Putamen (tissue), 1 donor: ENCODE measurements around the gene IL22RA2.
A peak's percentile ranks its signal among the peaks of the same experiment; 100 is the strongest.
"Not testable (repeated sequence)": the region's sequence is repeated elsewhere in the genome, so short reads cannot be mapped to it uniquely, and the experiment has no call there.

Experiments used
- DNase-seq: peaks from one replicate; pipeline ENCODE4 v3.0.0-alpha.2; 2016; ENCODE audit warnings: low spot score

IL22RA2 gene

GRCh38 chr6:137123078-137123477 is 50.4 kb downstream of the IL22RA2 start:
- DNase-seq, result no peak

GRCh38 chr6:137122612-137123011 is 50.8 kb downstream of the IL22RA2 start:
- DNase-seq, result no peak

- no peak for DNase-seq
Measured at GRCh38 chr6:137121401-137121997, 51.9 kb downstream of the IL22RA2 start.

GRCh38 chr6:137120748-137121147 is 52.7 kb downstream of the IL22RA2 start:
- no peak for DNase-seq

GRCh38 chr6:137119196-137120104 is 54.0 kb downstream of the IL22RA2 start:
- DNase-seq, result no peak

GRCh38 chr6:137117581-137117980 is 55.9 kb downstream of the IL22RA2 start:
- peak; percentile 24 for DNase-seq

GRCh38 chr6:137116807-137117206 is 56.6 kb downstream of the IL22RA2 start:
- no peak for DNase-seq

GRCh38 chr6:137115658-137116057 is 57.8 kb downstream of the IL22RA2 start:
- no peak for DNase-seq

GRCh38 chr6:137112067-137112355 is 61.4 kb downstream of the IL22RA2 start:
- no peak for DNase-seq

GRCh38 chr6:137111296-137112066 is 62.0 kb downstream of the IL22RA2 start:
- DNase-seq, result no peak

GRCh38 chr6:137107767-137108105 is 65.7 kb downstream of the IL22RA2 start:
- no peak for DNase-seq

GRCh38 chr6:137107047-137107766 is 66.2 kb downstream of the IL22RA2 start:
- DNase-seq, result not testable (repeated sequence)

GRCh38 chr6:137106183-137106582 is 67.3 kb downstream of the IL22RA2 start:
- no peak for DNase-seq

- DNase-seq, result no peak
Measured at GRCh38 chr6:137105375-137105774, 68.1 kb downstream of the IL22RA2 start.

GRCh38 chr6:137104926-137105325 is 68.5 kb downstream of the IL22RA2 start:
- no peak for DNase-seq

- no peak for DNase-seq
Measured at GRCh38 chr6:137102851-137103492, 70.5 kb downstream of the IL22RA2 start.

GRCh38 chr6:137102050-137102848 is 71.2 kb downstream of the IL22RA2 start:
- DNase-seq, result no peak

GRCh38 chr6:137099689-137100403 is 73.6 kb downstream of the IL22RA2 start:
- no peak for DNase-seq

- DNase-seq, result no peak
Measured at GRCh38 chr6:137097526-137097925, 75.9 kb downstream of the IL22RA2 start.

GRCh38 chr6:137097057-137097456 is 76.4 kb downstream of the IL22RA2 start:
- no peak for DNase-seq
